GM21360 (cell line): ENCODE results near the gene ANKZF1.
A peak's percentile ranks its signal among the peaks of the same experiment; 100 is the strongest.
"Not testable (repeated sequence)": the region's sequence is repeated elsewhere in the genome, so short reads cannot be mapped to it uniquely, and the experiment has no call there.

ENCODE experiments used
- ATAC-seq: cut with Tn5 transposase; IDR thresholded peaks from one replicate; pipeline ENCODE4 v1.9.1; 2021; ENCODE audit warnings: mild to moderate bottlenecking, moderate library complexity; ENCODE audit not compliant: unreplicated experiment

The ANKZF1 gene

GRCh38 chr2:219229305-219230058 is at the start of gene ANKZF1, which contains the start of gene ATG9A:
ANKZF1 (plus strand) TSS chr2:219229806; CDS start chr2:219230258, 452 bp downstream.
ATG9A (minus strand) TSS chr2:219229636; CDS start chr2:219228024, 1,612 bp downstream.
- peak; percentile 93 for ATAC-seq

DNA sequence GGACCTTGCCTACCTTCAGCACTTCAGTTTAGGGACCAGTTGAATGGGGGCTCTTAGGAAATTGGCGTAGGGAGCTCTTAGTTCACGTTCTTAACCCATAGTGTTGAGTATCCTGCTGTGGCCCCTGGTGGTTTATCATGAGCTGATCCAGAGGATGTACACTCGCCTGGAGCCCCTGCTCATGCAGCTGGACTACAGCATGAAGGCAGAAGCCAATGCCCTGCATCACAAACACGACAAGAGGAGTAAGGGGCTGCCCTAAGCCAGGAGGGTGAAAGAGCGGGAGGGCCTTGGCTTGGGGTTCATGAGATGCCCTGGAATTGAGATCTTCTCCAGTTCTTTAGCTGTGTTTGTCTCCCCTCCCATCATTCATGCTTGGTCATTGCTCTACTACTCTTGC is 48.6 kb upstream of the ANKZF1 start:
- no peak for ATAC-seq

GRCh38 chr2:219181531-219181930 is 48.1 kb upstream of the ANKZF1 start:
- no peak for ATAC-seq

DNA sequence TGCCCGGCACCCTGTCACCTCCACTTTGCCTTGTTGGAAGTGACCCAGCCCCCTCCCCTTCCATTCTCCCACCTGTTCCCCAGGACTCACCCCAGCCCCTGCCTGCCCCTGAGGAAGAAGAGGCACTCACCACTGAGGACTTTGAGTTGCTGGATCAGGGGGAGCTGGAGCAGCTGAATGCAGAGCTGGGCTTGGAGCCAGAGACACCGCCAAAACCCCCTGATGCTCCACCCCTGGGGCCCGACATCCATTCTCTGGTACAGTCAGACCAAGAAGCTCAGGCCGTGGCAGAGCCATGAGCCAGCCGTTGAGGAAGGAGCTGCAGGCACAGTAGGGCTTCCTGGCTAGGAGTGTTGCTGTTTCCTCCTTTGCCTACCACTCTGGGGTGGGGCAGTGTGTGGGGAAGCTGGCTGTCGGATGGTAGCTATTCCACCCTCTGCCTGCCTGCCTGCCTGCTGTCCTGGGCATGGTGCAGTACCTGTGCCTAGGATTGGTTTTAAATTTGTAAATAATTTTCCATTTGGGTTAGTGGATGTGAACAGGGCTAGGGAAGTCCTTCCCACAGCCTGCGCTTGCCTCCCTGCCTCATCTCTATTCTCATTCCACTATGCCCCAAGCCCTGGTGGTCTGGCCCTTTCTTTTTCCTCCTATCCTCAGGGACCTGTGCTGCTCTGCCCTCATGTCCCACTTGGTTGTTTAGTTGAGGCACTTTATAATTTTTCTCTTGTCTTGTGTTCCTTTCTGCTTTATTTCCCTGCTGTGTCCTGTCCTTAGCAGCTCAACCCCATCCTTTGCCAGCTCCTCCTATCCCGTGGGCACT is 47.1 kb upstream of the ANKZF1 start:
- no peak for ATAC-seq

DNA sequence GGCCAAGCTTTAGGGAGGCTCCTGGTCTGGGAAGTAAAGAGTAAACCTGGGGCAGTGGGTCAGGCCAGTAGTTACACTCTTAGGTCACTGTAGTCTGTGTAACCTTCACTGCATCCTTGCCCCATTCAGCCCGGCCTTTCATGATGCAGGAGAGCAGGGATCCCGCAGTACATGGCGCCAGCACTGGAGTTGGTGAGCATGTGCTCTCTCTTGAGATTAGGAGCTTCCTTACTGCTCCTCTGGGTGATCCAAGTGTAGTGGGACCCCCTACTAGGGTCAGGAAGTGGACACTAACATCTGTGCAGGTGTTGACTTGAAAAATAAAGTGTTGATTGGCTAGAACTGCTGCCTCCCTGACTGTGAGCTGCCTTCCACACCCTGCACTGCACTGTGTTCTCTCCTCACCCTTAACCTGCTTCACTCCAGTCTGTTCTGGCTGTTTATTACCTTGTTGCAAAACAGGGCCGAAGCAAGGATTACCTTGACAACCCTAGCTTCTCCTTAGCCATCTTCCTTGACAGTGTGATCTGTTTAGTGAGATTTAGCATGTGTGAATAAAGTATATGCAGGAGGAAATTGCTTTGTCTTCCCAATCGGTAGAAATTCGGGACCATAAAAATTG is 46.3 kb upstream of the ANKZF1 start:
- ATAC-seq: no peak

GRCh38 chr2:219184121-219184520 is 45.5 kb upstream of the ANKZF1 start:
- ATAC-seq: no peak

DNA sequence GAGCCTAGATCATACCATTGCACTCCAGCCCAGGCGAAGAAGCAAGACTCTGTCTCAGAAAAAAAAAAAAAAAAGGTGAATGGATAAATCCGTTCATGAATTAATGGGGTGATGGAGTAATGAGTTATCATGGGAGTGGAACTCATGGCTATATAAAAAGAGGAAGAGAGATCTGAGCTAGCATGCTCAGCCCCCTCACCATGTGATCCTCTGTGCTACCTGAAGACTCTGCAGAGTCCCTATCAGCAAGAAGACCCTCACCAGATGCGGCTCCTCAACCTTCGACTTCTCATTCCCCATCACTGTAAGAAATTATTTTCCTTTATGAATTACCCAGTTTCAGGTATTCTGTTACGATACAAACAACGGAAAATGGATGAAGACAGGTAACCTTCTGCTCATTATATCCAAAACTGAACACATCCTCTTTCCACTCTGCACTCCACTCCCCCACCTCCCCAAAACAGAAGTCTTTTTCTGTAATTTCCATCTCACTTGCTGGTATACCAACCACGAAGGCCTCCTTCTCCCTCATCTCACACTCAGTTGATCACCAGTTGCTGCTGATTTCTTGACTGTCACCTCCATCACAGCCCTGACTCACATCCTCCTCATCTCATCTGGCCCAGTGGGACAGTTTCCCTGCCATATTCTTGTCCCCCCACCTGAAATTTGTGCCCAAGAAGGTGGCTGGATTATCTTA is 42.7 kb upstream of the ANKZF1 start:
- no peak for ATAC-seq

- ATAC-seq: no peak
Measured at GRCh38 chr2:219197388-219197787, 32.2 kb upstream of the ANKZF1 start.

DNA sequence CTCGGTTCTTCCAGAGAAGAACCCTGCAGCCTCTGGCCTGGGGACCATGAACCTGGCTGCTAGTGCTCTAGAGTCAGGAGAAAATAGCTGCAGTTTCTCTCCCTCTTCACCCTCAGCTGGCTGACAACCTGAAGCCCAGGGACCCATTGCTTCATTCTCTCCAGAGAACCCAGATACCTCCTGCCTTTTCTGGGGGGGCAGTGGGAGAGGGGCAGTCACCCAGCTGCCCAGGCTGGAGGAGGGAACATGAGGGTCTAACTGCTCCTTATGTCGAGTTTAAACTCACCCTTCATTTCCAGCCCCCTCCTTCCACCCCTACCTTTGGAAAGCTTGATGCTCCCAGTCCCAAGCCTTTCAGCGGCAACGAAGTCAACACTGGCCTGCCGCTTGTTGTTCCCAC is 30.6 kb upstream of the ANKZF1 start:
- ATAC-seq: no peak

DNA sequence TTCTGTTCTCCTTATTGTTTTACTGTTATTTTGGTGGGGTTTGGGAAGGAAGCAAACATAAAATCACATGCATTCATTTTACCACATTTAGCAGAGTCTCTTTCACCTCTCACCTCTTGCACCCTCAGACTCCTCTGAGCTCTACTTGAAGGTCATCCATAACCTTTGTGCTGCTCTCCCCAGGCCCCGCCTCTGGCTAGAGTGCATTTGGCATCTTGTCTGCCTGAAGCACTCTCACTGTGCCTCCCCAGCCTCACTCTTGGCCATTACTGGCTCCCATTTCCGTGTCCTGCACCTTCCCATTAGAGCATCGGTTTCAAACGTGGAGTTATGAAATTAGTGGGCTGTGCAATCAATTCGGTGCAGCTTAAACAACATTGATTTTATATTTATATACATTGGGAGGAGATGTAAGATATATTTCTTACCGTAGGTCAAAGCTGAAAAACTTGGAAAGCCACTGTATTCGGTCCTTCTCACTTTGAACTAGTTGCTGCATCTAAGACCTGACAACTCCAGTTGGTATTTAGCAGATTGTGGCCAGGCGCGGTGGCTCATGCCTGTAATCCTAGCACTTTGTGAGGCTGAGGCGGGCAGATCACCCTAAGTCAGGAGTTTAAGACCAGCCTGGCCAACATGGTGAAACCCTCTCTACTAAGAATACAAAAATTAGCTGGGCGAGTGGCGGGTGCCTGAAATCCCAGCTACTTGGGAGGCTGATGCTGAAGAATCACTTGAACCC is 30.0 kb upstream of the ANKZF1 start:
- no peak for ATAC-seq

DNA sequence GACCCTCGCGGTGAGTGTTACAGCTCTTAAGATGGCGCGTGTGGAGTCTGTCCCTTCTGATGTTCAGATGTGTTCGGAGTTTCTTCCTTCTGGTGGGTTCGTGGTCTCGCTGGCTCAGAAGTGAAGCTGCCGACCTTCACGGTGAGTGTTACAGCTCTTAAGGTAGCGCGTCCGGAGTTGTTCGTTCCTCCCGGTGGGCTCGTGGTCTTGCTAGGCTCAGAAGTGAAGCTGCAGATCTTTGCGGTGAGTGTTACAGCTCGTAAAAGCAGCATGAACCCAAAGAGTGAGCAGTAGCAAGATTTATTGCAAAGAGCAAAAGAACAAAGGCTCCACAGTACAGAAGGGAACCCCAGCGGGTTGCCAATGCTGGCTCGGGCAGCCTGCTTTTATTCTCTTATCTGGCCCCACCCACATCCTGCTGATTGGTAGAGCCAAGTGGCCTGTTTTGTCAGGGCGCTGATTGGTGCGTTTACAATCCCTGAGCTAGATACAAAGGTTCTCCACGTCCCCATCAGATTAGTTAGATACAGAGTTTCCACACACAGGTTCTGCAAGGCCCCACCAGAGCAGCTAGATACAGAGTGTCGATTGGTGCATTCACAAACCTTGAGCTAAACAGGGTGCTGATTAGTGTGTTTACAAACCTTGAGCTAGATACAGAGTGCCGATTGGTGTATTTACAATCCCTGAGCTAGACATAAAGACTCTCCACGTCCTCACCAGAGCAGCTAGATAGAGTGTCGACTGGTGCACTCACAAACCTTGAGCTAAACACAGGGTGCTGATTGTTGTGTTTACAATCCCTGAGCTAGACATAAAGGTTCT is 28.9 kb upstream of the ANKZF1 start:
- not testable (repeated sequence) for ATAC-seq

GRCh38 chr2:219201331-219201730 is 28.3 kb upstream of the ANKZF1 start:
- not testable (repeated sequence) for ATAC-seq

GRCh38 chr2:219204425-219205164 is 25.0 kb upstream of the ANKZF1 start:
- ATAC-seq: no peak

GRCh38 chr2:219205165-219205538 is 24.5 kb upstream of the ANKZF1 start:
- ATAC-seq: no peak

DNA sequence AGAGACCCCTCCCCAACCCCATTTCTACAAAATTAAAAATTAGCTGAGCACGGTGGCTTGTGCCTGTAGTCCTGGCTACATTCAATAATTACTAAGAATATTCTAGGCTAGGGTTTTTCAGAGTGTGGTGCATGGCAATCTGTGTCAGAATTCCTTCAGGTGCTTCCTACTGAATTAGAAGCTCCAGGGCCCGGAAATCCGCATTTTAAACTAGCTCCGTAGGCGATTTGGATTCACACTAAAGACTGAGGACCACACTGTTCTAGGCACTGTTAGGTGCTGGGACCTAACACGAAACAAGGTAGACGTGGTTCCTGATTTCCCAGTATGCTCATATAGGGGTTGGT is 23.7 kb upstream of the ANKZF1 start:
- ATAC-seq: no peak

GRCh38 chr2:219206328-219207133 is 23.1 kb upstream of the ANKZF1 start, which contains the start of gene ZFAND2B:
ZFAND2B (plus strand) TSS chr2:219206782; CDS start chr2:219206988, 206 bp downstream.
- ATAC-seq: peak; percentile 95

DNA sequence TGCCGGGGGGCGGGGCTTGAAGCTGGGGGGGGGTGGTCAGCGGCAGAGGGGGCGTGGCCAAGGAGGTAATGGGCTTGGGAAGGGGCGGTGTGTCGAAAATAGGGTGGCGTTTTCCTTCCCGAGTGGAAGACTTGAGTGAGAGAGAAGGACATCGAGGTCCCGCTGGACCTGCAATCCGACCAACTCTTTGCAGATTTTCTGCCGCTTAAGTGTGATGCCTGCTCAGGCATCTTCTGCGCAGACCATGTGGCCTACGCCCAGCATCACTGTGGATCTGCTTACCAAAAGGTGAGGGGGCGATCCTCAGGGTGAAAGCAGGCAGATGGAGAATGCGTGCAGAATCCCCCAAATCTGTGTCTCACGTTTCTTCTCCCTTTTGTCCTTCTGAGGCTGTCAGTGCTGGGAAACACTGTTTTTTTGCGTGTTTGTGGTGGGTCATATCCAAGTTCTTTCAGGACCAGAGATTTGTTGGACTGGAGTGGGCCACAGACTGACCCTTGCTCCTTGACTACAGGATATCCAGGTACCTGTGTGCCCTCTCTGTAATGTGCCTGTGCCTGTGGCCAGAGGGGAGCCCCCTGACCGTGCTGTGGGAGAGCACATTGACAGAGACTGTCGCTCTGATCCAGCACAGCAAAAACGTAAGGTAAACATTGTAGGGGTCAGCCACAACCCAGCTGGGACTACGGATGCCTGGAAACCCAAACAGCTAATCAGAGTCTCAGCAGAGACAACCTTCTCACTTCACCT is 22.3 kb upstream of the ANKZF1 start:
- no peak for ATAC-seq
